ENCODE measurements around the gene TOX4.

TOX4 gene

GRCh38 chr14:21475767-21476522 lies 1.1 kb upstream of the TOX4 start:
- Histone ChIP-seq H3K36me3 (ENCODE audit: insufficient read depth, low read length) (peaks cover 22% of the 10 kb centered on the region), H3K4me3 (ENCODE audit: low read length) (peak overlapping the region; percentile 80)

DNA sequence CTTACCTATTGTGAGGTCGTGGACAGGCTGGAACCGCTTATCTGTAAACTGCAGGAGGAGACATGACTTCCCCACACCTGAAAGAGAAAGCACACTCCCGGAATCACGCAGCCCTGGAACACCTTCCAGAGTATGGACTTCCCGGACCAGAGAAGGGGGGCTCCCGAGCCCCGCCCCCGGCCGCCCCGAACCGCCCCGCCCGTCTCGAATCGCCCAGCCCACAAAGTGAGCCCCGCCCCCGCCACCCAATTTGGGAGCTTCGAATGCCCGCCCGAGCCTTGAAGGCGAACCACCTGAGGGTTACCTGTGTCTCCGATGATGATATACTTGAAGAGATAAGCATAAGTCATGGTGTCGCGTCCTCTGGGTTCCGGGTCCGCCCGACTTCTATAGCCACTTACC lies 471 bp upstream of the TOX4 start:
- peak overlapping the region; percentile 90 for H2AFZ ChIP-seq (ENCODE audit: low read depth, low read length)
- no peaks in the 10 kb centered on the region for H3K27me3 ChIP-seq (ENCODE audit: insufficient read depth, low read length)
- H3K9me3 ChIP-seq (ENCODE audit: low read length) = no peaks in the 10 kb centered on the region
- H3K4me3 ChIP-seq (ENCODE audit: low read length) = peak overlapping the region; percentile 80
- peaks cover 28% of the 10 kb centered on the region for H3K36me3 ChIP-seq (ENCODE audit: insufficient read depth, low read length)
- peaks cover 13% of the 10 kb centered on the region for H3K4me1 ChIP-seq (ENCODE audit: insufficient read depth, low read length)

More at GRCh38 chr14:21475767-21476522, 1.1 kb upstream of the TOX4 start:
- Histone ChIP-seq H3K4me1 (ENCODE audit: insufficient read depth, low read length) (peaks cover 13% of the 10 kb centered on the region), H3K9me3 (ENCODE audit: low read length) (no peaks in the 10 kb centered on the region), H3K27me3 (ENCODE audit: insufficient read depth, low read length) (no peaks in the 10 kb centered on the region), H2AFZ (ENCODE audit: low read depth, low read length) (peak overlapping the region; percentile 90)

DNA sequence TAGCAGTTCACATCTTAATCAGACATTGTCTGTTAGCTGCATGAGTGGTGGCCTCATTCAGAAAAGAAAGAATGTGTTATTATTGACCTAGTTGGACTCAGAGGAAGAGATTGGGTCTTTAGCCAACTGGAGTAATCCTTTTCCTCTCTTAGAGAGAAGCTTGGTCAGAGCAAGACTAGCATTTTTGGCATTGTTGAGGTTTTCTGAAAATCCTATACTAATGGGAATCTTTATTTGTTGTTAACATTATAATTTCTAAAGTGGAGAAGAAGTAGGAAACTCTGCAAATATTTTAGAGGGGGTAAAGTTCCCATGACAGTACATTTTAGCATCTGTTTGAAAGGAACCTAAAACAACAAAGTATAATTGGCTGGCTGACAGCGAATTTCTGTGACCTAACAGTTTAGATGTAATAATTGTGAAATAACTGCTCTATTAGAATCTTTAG lies 9.7 kb downstream of the TOX4 start:
- H3K4me3 ChIP-seq (ENCODE audit: low read length) = no peak overlapping the region
- peaks cover 46% of the 10 kb centered on the region for H3K36me3 ChIP-seq (ENCODE audit: insufficient read depth, low read length)
- no peaks in the 10 kb centered on the region for H3K27me3 ChIP-seq (ENCODE audit: insufficient read depth, low read length)
- H3K4me1 ChIP-seq (ENCODE audit: insufficient read depth, low read length) = no peaks in the 10 kb centered on the region
- H2AFZ ChIP-seq (ENCODE audit: low read depth, low read length) = no peak overlapping the region
- H3K9me3 ChIP-seq (ENCODE audit: low read length) = no peaks in the 10 kb centered on the region

DNA sequence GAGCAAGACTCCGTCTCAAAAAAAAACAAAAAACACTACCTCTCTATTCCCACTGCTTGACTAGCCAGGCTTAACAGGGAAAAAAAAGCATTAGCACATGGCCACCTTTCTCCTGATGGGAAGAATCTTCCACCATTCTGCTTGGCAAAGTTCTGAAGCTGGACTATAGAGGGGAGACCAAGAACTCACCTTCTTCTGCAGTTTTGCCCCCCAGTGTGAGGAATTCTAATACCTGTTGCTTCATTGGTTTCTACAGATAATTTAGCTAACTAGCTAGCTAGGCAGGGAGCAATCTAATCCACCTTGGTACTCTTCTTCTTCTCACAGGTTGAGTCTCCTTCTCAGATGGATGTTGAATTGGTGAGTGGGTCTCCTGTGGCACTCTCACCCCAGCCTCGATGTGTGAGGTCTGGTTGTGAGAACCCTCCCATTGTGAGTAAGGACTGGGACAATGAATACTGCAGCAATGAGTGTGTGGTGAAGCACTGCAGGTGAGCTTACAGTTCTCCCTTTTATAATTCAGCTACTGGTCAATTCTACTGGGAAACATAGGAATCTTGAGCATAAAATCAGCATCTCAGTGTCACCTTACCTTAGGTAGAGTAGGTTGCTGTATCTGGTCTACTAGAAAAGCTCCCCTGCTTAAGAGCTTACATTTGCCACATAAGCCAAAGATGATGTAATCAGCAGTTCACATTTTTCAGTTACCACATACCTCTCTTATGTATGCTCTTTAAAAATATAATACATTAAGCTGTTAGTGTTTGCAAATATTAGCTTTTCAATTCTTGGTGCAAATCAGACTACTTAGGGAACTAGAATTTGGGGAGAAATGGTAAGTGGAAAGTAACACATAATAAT lies 18.1 kb downstream of the TOX4 start:
- H3K4me3 ChIP-seq (ENCODE audit: low read length) = no peak overlapping the region

GRCh38 chr14:21496453-21496852 lies 19.5 kb downstream of the TOX4 start:
- Histone ChIP-seq H3K27me3 (ENCODE audit: insufficient read depth, low read length) (no peaks in the 10 kb centered on the region), H3K4me1 (ENCODE audit: insufficient read depth, low read length) (peaks cover 6% of the 10 kb centered on the region), H3K9me3 (ENCODE audit: low read length) (no peaks in the 10 kb centered on the region), H3K4me3 (ENCODE audit: low read length) (no peak overlapping the region), H3K36me3 (ENCODE audit: insufficient read depth, low read length) (peaks cover 81% of the 10 kb centered on the region), H2AFZ (ENCODE audit: low read depth, low read length) (no peak overlapping the region)

More for the DNA sequence above, 18.1 kb downstream of the TOX4 start:
- no peak overlapping the region for H2AFZ ChIP-seq (ENCODE audit: low read depth, low read length)
- peaks cover 76% of the 10 kb centered on the region for H3K36me3 ChIP-seq (ENCODE audit: insufficient read depth, low read length)
- H3K27me3 ChIP-seq (ENCODE audit: insufficient read depth, low read length) = no peaks in the 10 kb centered on the region
- no peaks in the 10 kb centered on the region for H3K9me3 ChIP-seq (ENCODE audit: low read length)
- H3K4me1 ChIP-seq (ENCODE audit: insufficient read depth, low read length) = peaks cover 6% of the 10 kb centered on the region

GRCh38 chr14:21498540-21499526 lies 21.8 kb downstream of the TOX4 start:
- Histone ChIP-seq H3K36me3 (ENCODE audit: insufficient read depth, low read length) (peaks cover 87% of the 10 kb centered on the region), H3K9me3 (ENCODE audit: low read length) (no peaks in the 10 kb centered on the region), H3K27me3 (ENCODE audit: insufficient read depth, low read length) (no peaks in the 10 kb centered on the region), H3K4me3 (ENCODE audit: low read length) (no peak overlapping the region), H2AFZ (ENCODE audit: low read depth, low read length) (no peak overlapping the region), H3K4me1 (ENCODE audit: insufficient read depth, low read length) (peaks cover 6% of the 10 kb centered on the region)

- no peaks in the 10 kb centered on the region for H3K9me3 ChIP-seq (ENCODE audit: low read length)
- no peaks in the 10 kb centered on the region for H3K27me3 ChIP-seq (ENCODE audit: insufficient read depth, low read length)
- peaks cover 69% of the 10 kb centered on the region for H3K36me3 ChIP-seq (ENCODE audit: insufficient read depth, low read length)
- peaks cover 6% of the 10 kb centered on the region for H3K4me1 ChIP-seq (ENCODE audit: insufficient read depth, low read length)
- H3K4me3 ChIP-seq (ENCODE audit: low read length) = no peak overlapping the region
- H2AFZ ChIP-seq (ENCODE audit: low read depth, low read length) = no peak overlapping the region
Observed at GRCh38 chr14:21501568-21501967, 24.6 kb downstream of the TOX4 start.

GRCh38 chr14:21503376-21503775 lies 26.4 kb downstream of the TOX4 start:
- Histone ChIP-seq H3K4me1 (ENCODE audit: insufficient read depth, low read length) (peaks cover 6% of the 10 kb centered on the region), H3K4me3 (ENCODE audit: low read length) (no peak overlapping the region), H3K9me3 (ENCODE audit: low read length) (no peaks in the 10 kb centered on the region), H2AFZ (ENCODE audit: low read depth, low read length) (no peak overlapping the region), H3K36me3 (ENCODE audit: insufficient read depth, low read length) (peaks cover 66% of the 10 kb centered on the region), H3K27me3 (ENCODE audit: insufficient read depth, low read length) (no peaks in the 10 kb centered on the region)

GRCh38 chr14:21505012-21505553 lies 28.1 kb downstream of the TOX4 start:
- Histone ChIP-seq H3K4me3 (ENCODE audit: low read length) (no peak overlapping the region), H2AFZ (ENCODE audit: low read depth, low read length) (no peak overlapping the region), H3K9me3 (ENCODE audit: low read length) (no peaks in the 10 kb centered on the region), H3K4me1 (ENCODE audit: insufficient read depth, low read length) (peaks cover 11% of the 10 kb centered on the region), H3K27me3 (ENCODE audit: insufficient read depth, low read length) (no peaks in the 10 kb centered on the region), H3K36me3 (ENCODE audit: insufficient read depth, low read length) (peaks cover 61% of the 10 kb centered on the region)

DNA sequence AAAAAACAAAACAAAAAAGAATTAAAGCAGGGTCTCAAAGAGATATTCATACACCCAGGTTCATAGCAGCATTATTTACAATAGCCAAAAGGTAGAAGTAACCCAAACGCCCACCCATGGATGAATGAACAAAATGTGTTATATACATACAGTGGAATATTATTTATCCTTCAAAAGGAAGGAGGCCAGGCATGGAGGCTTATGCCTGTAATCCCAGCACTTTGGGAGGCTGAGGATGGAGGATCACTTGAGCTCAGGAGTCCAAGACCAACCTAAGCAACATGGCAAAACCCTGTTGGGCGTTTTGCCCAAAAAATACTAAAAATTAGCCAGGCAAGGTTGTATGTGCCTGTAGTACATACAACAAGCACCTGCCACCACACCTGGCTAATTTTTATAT lies 29.6 kb downstream of the TOX4 start:
- H3K9me3 ChIP-seq (ENCODE audit: low read length) = no peaks in the 10 kb centered on the region
- peaks cover 15% of the 10 kb centered on the region for H3K4me1 ChIP-seq (ENCODE audit: insufficient read depth, low read length)
- no peak overlapping the region for H2AFZ ChIP-seq (ENCODE audit: low read depth, low read length)
- no peak overlapping the region for H3K4me3 ChIP-seq (ENCODE audit: low read length)
- peaks cover 47% of the 10 kb centered on the region for H3K36me3 ChIP-seq (ENCODE audit: insufficient read depth, low read length)
- no peaks in the 10 kb centered on the region for H3K27me3 ChIP-seq (ENCODE audit: insufficient read depth, low read length)

DNA sequence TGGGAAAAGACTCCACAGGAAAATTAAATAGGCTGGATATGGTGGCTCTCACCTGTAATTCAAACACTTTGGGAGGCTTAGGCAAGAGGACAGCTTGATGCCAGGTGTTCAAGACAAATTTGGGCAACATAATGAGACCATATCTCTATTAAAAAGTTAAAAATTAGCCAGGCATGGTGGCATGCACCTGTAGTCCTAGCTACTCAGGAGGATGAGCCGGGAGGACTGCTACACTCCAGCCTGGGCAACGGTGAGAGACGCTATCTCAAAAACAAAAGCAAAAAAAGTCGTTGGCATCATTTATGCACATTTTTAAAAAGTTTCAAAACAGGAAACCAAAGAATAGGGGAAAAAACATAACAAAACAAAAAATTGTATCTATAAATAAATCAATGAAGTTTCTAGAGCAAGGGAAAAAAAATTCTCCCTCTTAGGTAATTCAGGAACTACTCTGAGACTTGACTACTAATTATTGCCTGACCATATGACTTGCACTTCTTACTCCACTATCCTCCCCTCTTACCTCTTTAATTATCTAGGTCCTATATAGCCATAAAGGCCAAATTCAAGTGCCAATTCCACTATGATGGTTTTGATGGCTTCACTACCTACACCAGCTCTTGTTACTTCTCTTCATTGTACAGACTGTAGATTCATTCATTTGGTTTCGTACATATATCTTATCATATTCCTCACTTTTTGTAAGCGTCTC lies 32.6 kb downstream of the TOX4 start:
- Histone ChIP-seq H2AFZ (ENCODE audit: low read depth, low read length) (no peak overlapping the region), H3K27me3 (ENCODE audit: insufficient read depth, low read length) (no peaks in the 10 kb centered on the region), H3K36me3 (ENCODE audit: insufficient read depth, low read length) (peaks cover 22% of the 10 kb centered on the region), H3K4me1 (ENCODE audit: insufficient read depth, low read length) (peaks cover 19% of the 10 kb centered on the region), H3K4me3 (ENCODE audit: low read length) (peak overlapping the region; percentile 79), H3K9me3 (ENCODE audit: low read length) (no peaks in the 10 kb centered on the region)
